Amniotic stem cell (primary cell): Measurements from ENCODE around the gene TNP2.

Source experiments
- DNase-seq: peaks from one replicate; lab custom pipeline; 2025; lab: John Stamatoyannopoulos, UW

The TNP2 gene

GRCh38 chr16:11268921-11269375 is at the start of gene TNP2:
TSS of gene TNP2 (minus strand) at chr16:11269325. CDS start at chr16:11269262, 63 bp downstream.
- no peak for DNase-seq

- no peak for DNase-seq
Observed at GRCh38 chr16:11318817-11319216, 49.7 kb upstream of the TNP2 start.

- no peak for DNase-seq
Observed at GRCh38 chr16:11316331-11317015, 47.3 kb upstream of the TNP2 start.

GRCh38 chr16:11315510-11315909 is 46.4 kb upstream of the TNP2 start:
- DNase-seq, result no peak

GRCh38 chr16:11314309-11314894 is 45.3 kb upstream of the TNP2 start:
- DNase-seq, result no peak

GRCh38 chr16:11313493-11314308 is 44.6 kb upstream of the TNP2 start:
- DNase-seq, result no peak

GRCh38 chr16:11312718-11313492 is 43.8 kb upstream of the TNP2 start:
- DNase-seq, result no peak

- no peak for DNase-seq
Observed at GRCh38 chr16:11310997-11311561, 42.0 kb upstream of the TNP2 start.

GRCh38 chr16:11310634-11310977 is 41.5 kb upstream of the TNP2 start:
- no peak for DNase-seq

GRCh38 chr16:11309895-11310633 is 40.9 kb upstream of the TNP2 start:
- no peak for DNase-seq

- no peak for DNase-seq
Observed at GRCh38 chr16:11308493-11309283, 39.6 kb upstream of the TNP2 start.

- DNase-seq, result no peak
Observed at GRCh38 chr16:11307639-11308492, 38.7 kb upstream of the TNP2 start.

- DNase-seq, result no peak
Observed at GRCh38 chr16:11306997-11307638, 38.0 kb upstream of the TNP2 start.

- DNase-seq, result no peak
Observed at GRCh38 chr16:11306381-11306780, 37.3 kb upstream of the TNP2 start.

GRCh38 chr16:11303405-11304138 is 34.4 kb upstream of the TNP2 start:
- DNase-seq, result no peak

GRCh38 chr16:11302977-11303376 is 33.9 kb upstream of the TNP2 start:
- no peak for DNase-seq

- DNase-seq, result no peak
Observed at GRCh38 chr16:11301645-11302501, 32.7 kb upstream of the TNP2 start.
